MM.1S (cell line): ENCODE measurements around the gene SHMT2.

ENCODE experiments used
- DNase-seq: peaks from one replicate; pipeline ENCODE4 v3.0.0-alpha.2; 2015
- H2AFZ ChIP-seq: fragments of 300-600 bp; sonication (generic); 2 replicates; pipeline ENCODE4 v1.6.0; 2016; ENCODE audit warnings: antibody characterized with exemption, low read length
- H3F3A ChIP-seq: fragments of 300-600 bp; sonication (generic); 2 replicates; pipeline ENCODE4 v1.6.1; 2016; ENCODE audit warnings: mild to moderate bottlenecking, antibody characterized with exemption, low read length, moderate library complexity, mixed read lengths; ENCODE audit not compliant: insufficient read depth
- H3K27ac ChIP-seq: fragments of 300-600 bp; sonication (generic); 2 replicates; pipeline ENCODE4 v1.5.1; 2016; ENCODE audit warnings: mild to moderate bottlenecking, low read length
- H3K27me3 ChIP-seq: fragments of 300-600 bp; sonication (generic); replicated peaks from 2 replicates; pipeline ENCODE4 v1.6.0; 2016; ENCODE audit warnings: low read length; ENCODE audit not compliant: insufficient read depth
- H3K36me3 ChIP-seq: fragments of 300-600 bp; sonication (generic); replicated peaks from 2 replicates; pipeline ENCODE4 v1.6.1; 2016; ENCODE audit warnings: mild to moderate bottlenecking, low read length, mixed read lengths; ENCODE audit not compliant: insufficient read depth
- H3K4me1 ChIP-seq: fragments of 300-600 bp; sonication (generic); 2 replicates; pipeline ENCODE4 v1.6.1; 2016; ENCODE audit warnings: low read length, mixed read lengths
- H3K4me2 ChIP-seq: fragments of 300-600 bp; sonication (generic); 2 replicates; pipeline ENCODE4 v1.6.0; 2016; ENCODE audit warnings: low read depth, low read length
- H3K4me3 ChIP-seq: fragments of 300-600 bp; sonication (generic); 2 replicates; pipeline ENCODE4 v1.5.1; 2016; ENCODE audit warnings: low read length, mixed read lengths
- H3K79me2 ChIP-seq: fragments of 300-600 bp; sonication (generic); 2 replicates; pipeline ENCODE4 v1.6.1; 2016; ENCODE audit warnings: mixed run types, low read length, mixed read lengths
- H3K9ac ChIP-seq: fragments of 300-600 bp; sonication (generic); 2 replicates; pipeline ENCODE4 v1.6.1; 2016; ENCODE audit warnings: low read length, mixed read lengths
- H3K9me2 ChIP-seq: fragments of 300-600 bp; sonication (generic); replicated peaks from 2 replicates; pipeline ENCODE4 v1.6.1; 2016; ENCODE audit warnings: mild to moderate bottlenecking, low read length, mixed read lengths; ENCODE audit not compliant: insufficient read depth
- H3K9me3 ChIP-seq: fragments of 300-600 bp; sonication (generic); replicated peaks from 2 replicates; pipeline ENCODE4 v1.6.1; 2016; ENCODE audit warnings: mild to moderate bottlenecking, low read length, mixed read lengths; ENCODE audit not compliant: insufficient read depth
- H4K20me1 ChIP-seq: fragments of 300-600 bp; sonication (generic); 2 replicates; pipeline ENCODE4 v1.6.1; 2016; ENCODE audit warnings: mild to moderate bottlenecking, low read length, moderate library complexity, mixed read lengths; ENCODE audit not compliant: insufficient read depth
- EZH2 ChIP-seq: fragments of 300-600 bp; sonication (generic); optimal IDR thresholded peaks from 2 replicates; pipeline ENCODE3; 2017; ENCODE audit warnings: low read depth, mild to moderate bottlenecking, antibody characterized with exemption, low read length, mixed read lengths
- EZH2phosphoT487 ChIP-seq: fragments of 300-600 bp; sonication (generic); IDR thresholded peaks from 2 replicates; pipeline ENCODE4 v1.6.1; 2018; ENCODE audit warnings: antibody characterized with exemption, low read length
- TF ChIP-seq, protein P1 (sequence below): fragments of 300-600 bp; sonication (generic); IDR thresholded peaks from 2 replicates; pipeline ENCODE4 v1.5.1; 2016; ENCODE audit warnings: antibody characterized with exemption, low read length, mixed read lengths

SHMT2 gene

DNA sequence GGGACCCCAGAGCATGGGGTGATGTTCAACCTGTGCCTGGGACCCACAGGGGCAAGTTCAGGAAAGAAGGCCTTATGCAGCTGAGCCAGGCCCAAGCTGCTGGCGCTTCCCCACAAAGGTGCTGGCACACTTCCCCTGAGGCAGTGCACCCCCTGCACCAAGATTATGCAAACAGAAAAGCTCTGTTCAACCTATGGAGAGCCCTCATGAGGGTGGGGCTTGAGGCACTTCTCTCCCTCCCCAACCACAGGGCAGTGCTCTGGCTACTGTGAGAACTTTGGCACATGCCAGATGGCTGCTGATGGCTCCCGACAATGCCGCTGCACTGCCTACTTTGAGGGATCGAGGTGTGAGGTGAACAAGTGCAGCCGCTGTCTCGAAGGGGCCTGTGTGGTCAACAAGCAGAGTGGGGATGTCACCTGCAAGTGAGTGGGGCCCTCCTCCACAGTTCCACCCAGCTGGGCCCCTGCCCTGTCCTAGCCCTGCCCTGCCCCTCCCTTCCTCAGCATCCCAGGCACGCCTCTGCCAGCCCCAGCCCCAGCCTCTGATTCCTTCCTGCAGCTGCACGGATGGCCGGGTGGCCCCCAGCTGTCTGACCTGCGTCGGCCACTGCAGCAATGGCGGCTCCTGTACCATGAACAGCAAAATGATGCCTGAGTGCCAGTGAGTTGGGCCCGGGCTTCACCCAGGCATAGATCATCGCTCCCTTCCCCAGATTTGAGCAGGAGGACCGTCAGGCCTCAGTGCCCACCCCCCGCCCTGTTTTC is 18.4 kb upstream of the SHMT2 start:
- Histone ChIP-seq H3K27ac (no peak overlapping the region), H3K79me2 (no peaks in the 10 kb centered on the region), H3K9me3 (no peaks in the 10 kb centered on the region), H3K9ac (no peak overlapping the region), H3F3A (peaks cover 9% of the 10 kb centered on the region), H2AFZ (no peak overlapping the region), H3K9me2 (no peaks in the 10 kb centered on the region), H3K4me1 (peaks cover 15% of the 10 kb centered on the region), H4K20me1 (0 out of 2 replicates have a peak, but pooled peaks cover 4% of the 10 kb centered on the region), H3K27me3 (peaks cover 90% of the 10 kb centered on the region), H3K4me2 (no peak overlapping the region), H3K4me3 (no peak overlapping the region), H3K36me3 (no peaks in the 10 kb centered on the region)
- DNase-seq, result no peak
- TF ChIP-seq, protein P1, sequence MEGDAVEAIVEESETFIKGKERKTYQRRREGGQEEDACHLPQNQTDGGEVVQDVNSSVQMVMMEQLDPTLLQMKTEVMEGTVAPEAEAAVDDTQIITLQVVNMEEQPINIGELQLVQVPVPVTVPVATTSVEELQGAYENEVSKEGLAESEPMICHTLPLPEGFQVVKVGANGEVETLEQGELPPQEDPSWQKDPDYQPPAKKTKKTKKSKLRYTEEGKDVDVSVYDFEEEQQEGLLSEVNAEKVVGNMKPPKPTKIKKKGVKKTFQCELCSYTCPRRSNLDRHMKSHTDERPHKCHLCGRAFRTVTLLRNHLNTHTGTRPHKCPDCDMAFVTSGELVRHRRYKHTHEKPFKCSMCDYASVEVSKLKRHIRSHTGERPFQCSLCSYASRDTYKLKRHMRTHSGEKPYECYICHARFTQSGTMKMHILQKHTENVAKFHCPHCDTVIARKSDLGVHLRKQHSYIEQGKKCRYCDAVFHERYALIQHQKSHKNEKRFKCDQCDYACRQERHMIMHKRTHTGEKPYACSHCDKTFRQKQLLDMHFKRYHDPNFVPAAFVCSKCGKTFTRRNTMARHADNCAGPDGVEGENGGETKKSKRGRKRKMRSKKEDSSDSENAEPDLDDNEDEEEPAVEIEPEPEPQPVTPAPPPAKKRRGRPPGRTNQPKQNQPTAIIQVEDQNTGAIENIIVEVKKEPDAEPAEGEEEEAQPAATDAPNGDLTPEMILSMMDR, result no peak
- TF ChIP-seq EZH2, result no peak
- TF ChIP-seq EZH2phosphoT487, result no peak

- H3K4me3 ChIP-seq, result no peak overlapping the region
- H3K4me2 ChIP-seq, result no peak overlapping the region
- no peak for DNase-seq
- no peaks in the 10 kb centered on the region for H3K9me3 ChIP-seq
- H3K9me2 ChIP-seq, result no peaks in the 10 kb centered on the region
- no peaks in the 10 kb centered on the region for H3K36me3 ChIP-seq
- H3K79me2 ChIP-seq, result no peaks in the 10 kb centered on the region
- H3K4me1 ChIP-seq, result peaks cover 17% of the 10 kb centered on the region
- peaks cover 91% of the 10 kb centered on the region for H3K27me3 ChIP-seq
- TF ChIP-seq EZH2phosphoT487 (no peak), EZH2 (no peak)
- TF ChIP-seq, protein P1, result 0 out of 2 replicates have a peak, but pooled peaks have one; percentile 9
- H3F3A ChIP-seq, result peaks cover 10% of the 10 kb centered on the region
- H2AFZ ChIP-seq, result no peak overlapping the region
- no peak overlapping the region for H3K27ac ChIP-seq
- 0 out of 2 replicates have a peak, but pooled peaks cover 4% of the 10 kb centered on the region for H4K20me1 ChIP-seq
- no peak overlapping the region for H3K9ac ChIP-seq
Observed at GRCh38 chr12:57211791-57212700, 17.5 kb upstream of the SHMT2 start.

DNA sequence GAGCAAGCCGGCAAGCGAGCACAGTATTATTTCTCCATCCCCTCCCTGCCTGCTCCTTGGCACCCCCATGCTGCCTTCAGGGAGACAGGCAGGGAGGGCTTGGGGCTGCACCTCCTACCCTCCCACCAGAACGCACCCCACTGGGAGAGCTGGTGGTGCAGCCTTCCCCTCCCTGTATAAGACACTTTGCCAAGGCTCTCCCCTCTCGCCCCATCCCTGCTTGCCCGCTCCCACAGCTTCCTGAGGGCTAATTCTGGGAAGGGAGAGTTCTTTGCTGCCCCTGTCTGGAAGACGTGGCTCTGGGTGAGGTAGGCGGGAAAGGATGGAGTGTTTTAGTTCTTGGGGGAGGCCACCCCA is 16.8 kb upstream of the SHMT2 start:
- H3K27me3 ChIP-seq, result peaks cover 92% of the 10 kb centered on the region

More for the DNA sequence above, 16.8 kb upstream of the SHMT2 start:
- H3K4me3 ChIP-seq, result no peak overlapping the region
- TF ChIP-seq, protein P1, result no peak
- TF ChIP-seq EZH2phosphoT487 (no peak), EZH2 (no peak)
- no peak overlapping the region for H3K9ac ChIP-seq
- no peak overlapping the region for H3K27ac ChIP-seq
- no peaks in the 10 kb centered on the region for H3K9me2 ChIP-seq
- no peak overlapping the region for H2AFZ ChIP-seq
- H3K79me2 ChIP-seq, result no peaks in the 10 kb centered on the region
- no peak for DNase-seq
- no peaks in the 10 kb centered on the region for H3K9me3 ChIP-seq
- peaks cover 10% of the 10 kb centered on the region for H3F3A ChIP-seq
- 0 out of 2 replicates have a peak, but pooled peaks cover 4% of the 10 kb centered on the region for H4K20me1 ChIP-seq
- H3K36me3 ChIP-seq, result no peaks in the 10 kb centered on the region
- H3K4me2 ChIP-seq, result no peak overlapping the region
- H3K4me1 ChIP-seq, result peaks cover 17% of the 10 kb centered on the region
